ENCODE data around the gene LEMD2.

The LEMD2 gene

DNA sequence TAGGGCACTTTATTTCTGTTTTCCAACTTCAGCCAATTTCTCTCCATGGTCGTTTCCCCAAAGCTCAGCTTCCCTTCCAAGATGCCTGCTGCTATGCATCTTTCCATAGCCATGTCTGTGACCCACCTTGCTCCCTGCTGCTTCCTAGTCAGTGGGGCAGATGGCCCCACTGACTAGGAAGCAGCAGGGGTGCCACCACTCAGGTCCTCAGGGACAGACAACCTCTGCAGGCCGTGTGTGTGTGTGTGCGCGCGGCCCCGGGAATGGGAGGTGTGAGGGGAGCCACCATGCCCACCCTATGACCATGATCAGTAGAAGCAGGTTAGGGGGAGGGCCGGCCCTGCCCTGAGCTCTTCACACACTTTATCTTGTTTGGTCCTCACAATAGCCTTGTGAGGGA is 39.5 kb downstream of the LEMD2 start:
- no peaks in the 10 kb centered on the region for H3K79me2 ChIP-seq (ENCODE audit: control insufficient read depth, low read length)
- TF ChIP-seq, protein P1, sequence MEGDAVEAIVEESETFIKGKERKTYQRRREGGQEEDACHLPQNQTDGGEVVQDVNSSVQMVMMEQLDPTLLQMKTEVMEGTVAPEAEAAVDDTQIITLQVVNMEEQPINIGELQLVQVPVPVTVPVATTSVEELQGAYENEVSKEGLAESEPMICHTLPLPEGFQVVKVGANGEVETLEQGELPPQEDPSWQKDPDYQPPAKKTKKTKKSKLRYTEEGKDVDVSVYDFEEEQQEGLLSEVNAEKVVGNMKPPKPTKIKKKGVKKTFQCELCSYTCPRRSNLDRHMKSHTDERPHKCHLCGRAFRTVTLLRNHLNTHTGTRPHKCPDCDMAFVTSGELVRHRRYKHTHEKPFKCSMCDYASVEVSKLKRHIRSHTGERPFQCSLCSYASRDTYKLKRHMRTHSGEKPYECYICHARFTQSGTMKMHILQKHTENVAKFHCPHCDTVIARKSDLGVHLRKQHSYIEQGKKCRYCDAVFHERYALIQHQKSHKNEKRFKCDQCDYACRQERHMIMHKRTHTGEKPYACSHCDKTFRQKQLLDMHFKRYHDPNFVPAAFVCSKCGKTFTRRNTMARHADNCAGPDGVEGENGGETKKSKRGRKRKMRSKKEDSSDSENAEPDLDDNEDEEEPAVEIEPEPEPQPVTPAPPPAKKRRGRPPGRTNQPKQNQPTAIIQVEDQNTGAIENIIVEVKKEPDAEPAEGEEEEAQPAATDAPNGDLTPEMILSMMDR (IDR thresholded peaks at IDR 0.05; ENCODE audit: low read depth, low read length, poor library complexity, severe bottlenecking) = no peak
- TF ChIP-seq EZH2phosphoT487 (IDR thresholded peaks at IDR 0.05; ENCODE audit: borderline replicate concordance, low read length) = no peak
- no peak overlapping the region for H3K4me2 ChIP-seq (ENCODE audit: low read length)
- no peaks in the 10 kb centered on the region for H3K4me1 ChIP-seq (ENCODE audit: control insufficient read depth, low read length)
- H4K20me1 ChIP-seq (ENCODE audit: control insufficient read depth, insufficient read depth, low read depth, low read length) = no peaks in the 10 kb centered on the region
- no peaks in the 10 kb centered on the region for H3F3A ChIP-seq (ENCODE audit: control insufficient read depth, insufficient read depth)
- no peak overlapping the region for H3K27ac ChIP-seq (ENCODE audit: low read depth, low read length)
- H3K27me3 ChIP-seq (ENCODE audit: control insufficient read depth, low read length) = peaks cover 11% of the 10 kb centered on the region; the same call in 1 of the 2 replicates
- no peaks in the 10 kb centered on the region for H3K9me2 ChIP-seq (replicated peaks; ENCODE audit: control insufficient read depth, low read length)
- H3K4me3 ChIP-seq (ENCODE audit: low read length) = no peak overlapping the region
- no peaks in the 10 kb centered on the region for H3K36me3 ChIP-seq (ENCODE audit: control insufficient read depth, low read length)
- no peaks in the 10 kb centered on the region for H3K9me3 ChIP-seq (ENCODE audit: control insufficient read depth, insufficient read depth, low read length)

DNA sequence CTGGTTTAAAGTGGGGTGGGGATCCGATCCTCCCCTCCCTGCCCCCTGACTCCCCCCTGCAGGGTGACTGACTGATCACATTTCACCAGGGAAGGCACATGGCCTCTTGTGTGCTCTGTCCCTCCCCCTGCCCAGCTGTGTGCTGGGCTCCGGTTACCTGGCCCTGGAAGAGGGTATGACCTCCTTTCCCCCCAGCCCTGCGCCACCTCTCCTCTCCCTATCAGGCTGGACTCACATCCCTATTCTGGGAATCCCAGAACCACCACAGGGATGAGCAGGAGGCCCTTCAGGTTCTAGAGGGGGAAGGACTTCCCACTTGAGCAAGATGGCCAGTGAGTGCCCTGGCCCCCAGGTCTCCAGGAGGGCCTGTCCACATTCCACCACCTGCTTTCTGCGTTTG is 40.1 kb downstream of the LEMD2 start:
- Histone ChIP-seq H3K79me2 (ENCODE audit: control insufficient read depth, low read length) (no peaks in the 10 kb centered on the region), H3K27me3 (ENCODE audit: control insufficient read depth, low read length) (peaks cover 16% of the 10 kb centered on the region), H3K9me3 (ENCODE audit: control insufficient read depth, insufficient read depth, low read length) (no peaks in the 10 kb centered on the region), H3K36me3 (ENCODE audit: control insufficient read depth, low read length) (no peaks in the 10 kb centered on the region), H3K9me2 (replicated peaks; ENCODE audit: control insufficient read depth, low read length) (no peaks in the 10 kb centered on the region), H4K20me1 (ENCODE audit: control insufficient read depth, insufficient read depth, low read depth, low read length) (no peaks in the 10 kb centered on the region), H3K4me1 (ENCODE audit: control insufficient read depth, low read length) (no peaks in the 10 kb centered on the region), H3K4me2 (ENCODE audit: low read length) (no peak overlapping the region), H3K4me3 (ENCODE audit: low read length) (no peak overlapping the region), H3K27ac (ENCODE audit: low read depth, low read length) (no peak overlapping the region), H3F3A (ENCODE audit: control insufficient read depth, insufficient read depth) (no peaks in the 10 kb centered on the region)
- TF ChIP-seq, protein P1 (IDR thresholded peaks at IDR 0.05; ENCODE audit: low read depth, low read length, poor library complexity, severe bottlenecking) = no peak
- no peak for TF ChIP-seq EZH2phosphoT487 (IDR thresholded peaks at IDR 0.05; ENCODE audit: borderline replicate concordance, low read length)

DNA sequence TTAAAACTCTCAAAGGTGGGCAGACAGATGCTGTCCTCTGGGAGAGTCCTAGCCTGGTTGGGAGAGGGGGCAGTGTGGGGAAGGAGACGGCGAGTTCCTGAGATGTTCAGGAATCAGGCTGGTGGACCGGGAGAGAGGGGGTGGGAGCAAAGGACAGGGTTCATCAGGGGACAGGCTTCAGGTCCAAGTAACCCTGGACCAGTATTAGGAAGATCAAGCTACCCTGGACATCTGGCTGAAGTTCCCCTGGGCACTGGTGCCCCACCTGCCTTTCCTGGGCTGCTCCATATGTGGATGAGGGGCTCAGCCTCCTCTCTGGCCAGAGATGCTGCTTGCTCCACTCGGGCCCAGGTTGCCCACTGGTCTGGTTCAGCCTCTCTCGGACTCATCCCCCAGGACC is 41.1 kb downstream of the LEMD2 start:
- Histone ChIP-seq H3K79me2 (ENCODE audit: control insufficient read depth, low read length) (no peaks in the 10 kb centered on the region), H3K4me1 (ENCODE audit: control insufficient read depth, low read length) (no peaks in the 10 kb centered on the region), H3K9me2 (replicated peaks; ENCODE audit: control insufficient read depth, low read length) (no peaks in the 10 kb centered on the region), H3F3A (ENCODE audit: control insufficient read depth, insufficient read depth) (no peaks in the 10 kb centered on the region), H3K4me2 (ENCODE audit: low read length) (no peak overlapping the region), H3K4me3 (ENCODE audit: low read length) (no peak overlapping the region), H4K20me1 (ENCODE audit: control insufficient read depth, insufficient read depth, low read depth, low read length) (no peaks in the 10 kb centered on the region), H3K27me3 (ENCODE audit: control insufficient read depth, low read length) (peaks cover 25% of the 10 kb centered on the region), H3K27ac (ENCODE audit: low read depth, low read length) (no peak overlapping the region), H3K9me3 (ENCODE audit: control insufficient read depth, insufficient read depth, low read length) (no peaks in the 10 kb centered on the region), H3K36me3 (ENCODE audit: control insufficient read depth, low read length) (no peaks in the 10 kb centered on the region)
- TF ChIP-seq, protein P1 (IDR thresholded peaks at IDR 0.05; ENCODE audit: low read depth, low read length, poor library complexity, severe bottlenecking) = no peak
- no peak for TF ChIP-seq EZH2phosphoT487 (IDR thresholded peaks at IDR 0.05; ENCODE audit: borderline replicate concordance, low read length)
